Neural progenitor cell (in vitro differentiated cells): ENCODE results near the gene AMELX.

Source experiments
- EZH2 ChIP-seq: fragments of 200-600 bp; sonication (generic); IDR thresholded peaks from 2 replicates; pipeline ENCODE4 v1.6.1; 2017; ENCODE audit warnings: antibody characterized with exemption, mild to moderate bottlenecking, moderate library complexity
- TF ChIP-seq, protein P1 (sequence below): fragments of 200-600 bp; sonication (generic); IDR thresholded peaks from 2 replicates; pipeline ENCODE4 v1.5.1; 2017; ENCODE audit warnings: antibody characterized with exemption, mild to moderate bottlenecking

DNA sequence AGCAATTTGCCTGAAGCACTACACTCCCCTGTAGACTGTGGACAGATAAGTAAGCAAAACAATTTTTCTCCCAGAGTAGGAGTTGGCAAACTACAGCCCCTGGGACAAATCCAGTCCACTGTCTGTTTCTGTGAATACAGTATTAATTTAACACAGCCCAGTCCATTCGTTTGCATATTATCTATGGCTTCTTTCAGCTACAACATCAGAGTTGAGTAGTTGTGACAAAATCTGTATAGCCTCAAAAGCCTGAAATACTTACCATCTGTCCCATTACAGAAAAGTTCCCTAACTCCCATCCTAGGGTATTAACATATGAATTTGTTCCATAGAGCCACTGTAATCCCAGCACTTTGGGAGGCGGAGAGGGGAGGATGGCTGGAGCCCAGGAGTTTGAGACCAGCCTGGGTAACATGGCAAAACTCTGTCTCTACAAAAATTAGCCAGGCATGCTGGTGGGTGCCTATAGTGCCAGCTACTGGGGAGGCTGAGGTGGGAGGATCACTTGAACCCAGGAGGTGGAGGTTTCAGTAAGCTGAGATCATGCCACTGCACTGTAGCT lies 53.0 kb downstream of the AMELX start:
- TF ChIP-seq, protein P1, sequence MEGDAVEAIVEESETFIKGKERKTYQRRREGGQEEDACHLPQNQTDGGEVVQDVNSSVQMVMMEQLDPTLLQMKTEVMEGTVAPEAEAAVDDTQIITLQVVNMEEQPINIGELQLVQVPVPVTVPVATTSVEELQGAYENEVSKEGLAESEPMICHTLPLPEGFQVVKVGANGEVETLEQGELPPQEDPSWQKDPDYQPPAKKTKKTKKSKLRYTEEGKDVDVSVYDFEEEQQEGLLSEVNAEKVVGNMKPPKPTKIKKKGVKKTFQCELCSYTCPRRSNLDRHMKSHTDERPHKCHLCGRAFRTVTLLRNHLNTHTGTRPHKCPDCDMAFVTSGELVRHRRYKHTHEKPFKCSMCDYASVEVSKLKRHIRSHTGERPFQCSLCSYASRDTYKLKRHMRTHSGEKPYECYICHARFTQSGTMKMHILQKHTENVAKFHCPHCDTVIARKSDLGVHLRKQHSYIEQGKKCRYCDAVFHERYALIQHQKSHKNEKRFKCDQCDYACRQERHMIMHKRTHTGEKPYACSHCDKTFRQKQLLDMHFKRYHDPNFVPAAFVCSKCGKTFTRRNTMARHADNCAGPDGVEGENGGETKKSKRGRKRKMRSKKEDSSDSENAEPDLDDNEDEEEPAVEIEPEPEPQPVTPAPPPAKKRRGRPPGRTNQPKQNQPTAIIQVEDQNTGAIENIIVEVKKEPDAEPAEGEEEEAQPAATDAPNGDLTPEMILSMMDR, result no peak
- no peak for TF ChIP-seq EZH2
